Activated naive CD8-positive, alpha-beta T cell treated with anti-CD3 and anti-CD28 coated beads, Interleukin-2, amount 50 U/mL, for 16 hours (primary cell): ENCODE results near the gene MC1R.
"Not testable (repeated sequence)": the region's sequence is repeated elsewhere in the genome, so short reads cannot be mapped to it uniquely, and the experiment has no call there.

ENCODE experiments used
- DNase-seq: peaks from one replicate; pipeline ENCODE4 v3.0.0-alpha.2; 2020; ENCODE audit warnings: low read depth, low spot score

The MC1R gene

DNA sequence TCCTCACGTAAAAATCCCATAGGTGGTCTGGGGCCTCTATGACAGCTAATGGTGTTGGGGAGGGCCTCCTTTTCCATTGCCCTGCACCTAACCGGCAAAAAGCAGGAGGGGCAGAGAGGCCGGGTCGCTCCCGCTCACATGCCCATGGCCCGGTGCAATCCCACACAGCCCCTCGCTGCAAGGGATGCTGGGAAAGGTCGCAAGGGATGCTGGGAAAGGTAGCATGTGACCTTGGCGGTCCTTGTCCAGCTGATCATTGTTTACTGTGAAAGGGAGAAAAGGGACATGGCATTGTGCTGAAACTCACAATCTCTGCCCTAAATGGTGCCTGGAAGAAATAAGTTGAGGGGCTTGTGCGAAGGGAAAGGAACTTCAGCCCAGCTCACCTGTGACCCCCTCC is 39.9 kb downstream of the MC1R start:
- DNase-seq: no peak

GRCh38 chr16:89960966-89961365 is 42.3 kb downstream of the MC1R start:
- DNase-seq: no peak

DNA sequence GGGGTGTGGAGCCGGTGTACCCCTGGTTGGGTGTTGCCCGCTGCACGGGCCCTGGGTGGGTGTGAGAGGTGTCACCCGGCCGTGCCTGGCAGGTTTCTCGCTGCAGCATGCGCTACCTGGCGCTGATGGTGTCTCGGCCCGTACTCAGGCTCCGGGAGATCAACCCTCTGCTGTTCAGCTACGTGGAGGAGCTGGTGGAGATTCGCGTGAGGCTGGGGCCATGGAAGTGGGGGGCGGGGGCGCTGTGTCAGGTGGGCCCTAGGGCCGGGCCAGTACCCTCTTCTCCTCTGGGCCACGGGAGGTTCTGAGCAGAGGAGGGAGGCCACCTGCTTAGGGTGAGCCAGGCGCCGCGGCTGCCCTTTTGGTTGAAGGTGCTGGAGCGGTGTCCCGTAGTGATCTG is 43.3 kb downstream of the MC1R start:
- no peak for DNase-seq

GRCh38 chr16:89962754-89963498 is 44.3 kb downstream of the MC1R start:
- no peak for DNase-seq

- no peak for DNase-seq
Observed at GRCh38 chr16:89964201-89964600, 45.5 kb downstream of the MC1R start.

DNA sequence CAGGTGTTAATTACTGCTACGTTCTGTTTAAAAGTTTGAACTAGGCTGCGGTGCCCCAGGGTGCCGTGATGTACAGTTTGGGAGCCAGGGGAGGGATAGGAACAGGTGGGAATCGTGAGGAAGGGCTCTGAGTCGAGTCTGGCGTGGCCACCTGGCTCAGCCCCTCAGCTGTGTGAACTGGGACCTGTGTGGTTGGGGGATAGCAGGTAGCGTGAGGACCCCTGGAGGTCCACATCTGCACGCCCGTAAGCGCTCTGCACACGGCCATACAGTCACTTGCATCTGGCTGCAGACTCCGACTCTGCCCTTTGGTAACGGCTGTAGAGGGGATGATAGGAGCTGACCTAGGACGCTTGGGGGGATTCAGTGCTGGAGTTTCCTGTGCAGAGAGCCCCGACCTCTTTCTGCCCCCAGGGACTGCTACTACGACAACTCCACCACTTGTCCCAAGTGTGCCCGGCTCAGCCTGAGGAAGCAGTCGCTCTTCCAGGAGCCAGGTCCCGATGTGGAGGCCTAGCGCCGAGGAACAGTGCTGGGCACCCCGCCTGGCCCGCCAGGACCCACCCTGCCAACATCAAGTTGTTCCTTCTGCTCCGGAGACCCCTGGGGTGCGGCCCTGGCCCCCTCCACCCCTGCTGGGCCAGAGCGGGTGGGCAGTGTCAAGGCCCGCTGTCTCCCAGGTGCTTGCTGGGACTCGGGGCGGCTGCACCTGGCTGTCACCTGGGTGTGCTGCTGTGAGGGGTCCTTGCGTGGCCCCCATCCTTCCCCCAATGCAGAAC is 47.0 kb downstream of the MC1R start:
- DNase-seq: no peak

DNA sequence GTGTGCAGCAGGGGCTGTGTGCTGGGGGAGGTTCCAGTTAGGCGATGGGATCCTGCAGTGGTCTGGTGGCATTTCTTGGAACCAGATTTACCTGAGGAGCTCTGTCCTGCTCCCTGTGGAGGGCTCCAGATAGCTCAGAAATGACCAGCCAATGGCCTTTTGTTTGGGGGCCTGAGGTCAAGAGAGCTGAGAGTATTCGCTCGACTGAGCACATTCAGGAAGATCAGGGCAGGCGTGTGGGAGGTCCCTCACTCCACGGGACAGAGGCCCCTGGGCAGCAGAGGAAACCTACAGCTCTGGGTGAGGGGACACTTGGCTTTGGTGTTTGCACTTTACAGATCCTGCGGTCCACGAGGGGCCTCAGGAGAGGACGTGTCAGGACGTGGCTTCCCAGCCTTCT is 48.1 kb downstream of the MC1R start:
- DNase-seq: no peak

- DNase-seq: not testable (repeated sequence)
Observed at GRCh38 chr16:89967436-89967835, 48.8 kb downstream of the MC1R start.

DNA sequence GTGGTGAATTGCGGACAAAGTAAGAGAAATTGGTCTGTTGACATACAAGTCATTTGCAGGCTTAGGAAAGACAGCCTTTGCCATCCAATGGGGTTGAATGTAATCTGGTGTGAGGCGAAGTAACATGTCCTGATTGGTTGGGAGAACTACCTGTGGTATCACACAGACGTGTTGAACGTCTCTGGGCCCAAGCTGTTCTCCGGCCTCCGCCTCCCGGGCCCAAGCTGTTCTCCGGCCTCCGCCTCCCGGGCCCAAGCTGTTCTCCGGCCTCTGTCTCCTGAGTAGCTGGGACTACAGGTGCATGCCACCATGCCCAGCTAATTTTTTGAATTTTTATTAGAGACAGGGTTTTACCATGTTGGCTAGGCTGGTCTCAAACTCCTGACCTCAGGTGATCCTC is 49.4 kb downstream of the MC1R start:
- not testable (repeated sequence) for DNase-seq

- DNase-seq: no peak
Observed at GRCh38 chr16:89969741-89970410, 51.2 kb downstream of the MC1R start.
